ENCODE measurements around the gene INPP5A. TPM values are rescaled to one million over a fixed set of nuclear protein-coding genes. Genes with fewer than 3 reads are reported as not detected.

Gene INPP5A
- total and polyA plus RNA-seq, 10 of the 15 experiments (the other 5 are each of a cell fraction or from before 2014, with no cell fraction given): 0.52 to 15.0 (median 6.3) TPM

- no peak for TF ChIP-seq ATF2 (IDR thresholded peaks at IDR 0.05; ENCODE audit: low read length)
- no peak for TF ChIP-seq ZNF207 (IDR thresholded peaks at IDR 0.05; ENCODE audit: borderline replicate concordance)
- TF ChIP-seq NFYB (IDR thresholded peaks at IDR 0.05; ENCODE audit: insufficient read depth, low read depth, low read length): no peak
- no peak for TF ChIP-seq HCFC1 (IDR thresholded peaks at IDR 0.05; ENCODE audit: low read length)
- no peak for TF ChIP-seq YY1 (IDR thresholded peaks at IDR 0.05; ENCODE audit: low read depth, low read length)
- TF ChIP-seq CEBPZ (IDR thresholded peaks at IDR 0.05; ENCODE audit: low read depth, low read length): no peak
- TF ChIP-seq SMC3 (IDR thresholded peaks at IDR 0.05; ENCODE audit: borderline replicate concordance, low read length): no peak
- TF ChIP-seq SKIL (IDR thresholded peaks at IDR 0.05; ENCODE audit: low read depth, poor library complexity, severe bottlenecking): no peak
- no peak for TF ChIP-seq MYB (IDR thresholded peaks at IDR 0.05; ENCODE audit: borderline replicate concordance, low read depth, low read length)
Observed at GRCh38 chr10:132716691-132717490, 179.3 kb downstream of the INPP5A start (continued).

Data from GM12878 (cell line).